A673 (cell line): ENCODE measurements around the gene LONP2. TPM values are rescaled to one million over a fixed set of nuclear protein-coding genes. Genes with fewer than 3 reads are reported as not detected.

Experiments used
- BruUV-seq: library from RNA; stranded (reverse); fragments of 400-500 nt; replicated peaks from 2 replicates; lab custom pipeline; 2021; lab: Mats Ljungman, UMichigan
- CTCF ChIA-PET: fragments of 300-600 bp; sonication (Branson Sonifier 250); formaldehyde crosslinking; loops from one replicate; lab custom pipeline; 2022; ENCODE audit warnings: antibody characterized with exemption; lab: Charles Lee
- POLR2A ChIA-PET: fragments of 300-600 bp; sonication (Branson Sonifier 250); formaldehyde crosslinking; loops from one replicate; lab custom pipeline; 2022; ENCODE audit warnings: antibody characterized with exemption; ENCODE audit not compliant: low non-redundant PET; lab: Charles Lee
- DNase-seq: peaks from one replicate; pipeline ENCODE4 v3.0.0-alpha.2; 2015; ENCODE audit warnings: low spot score
- H3K27ac ChIP-seq: fragments of 200-600 bp; sonication (generic); 2 replicates; pipeline ENCODE4 v1.5.1; 2016; ENCODE audit warnings: mixed run types, low read depth, mild to moderate bottlenecking, mixed read lengths, antibody characterized with exemption, low read length; ENCODE audit not compliant: poor library complexity, severe bottlenecking
- H3K27me3 ChIP-seq: fragments of 200-600 bp; sonication (generic); replicated peaks from 2 replicates; pipeline ENCODE4 v1.6.1; 2017; ENCODE audit warnings: mixed run types, low read depth, mild to moderate bottlenecking, mixed read lengths, antibody characterized with exemption, low read length; ENCODE audit not compliant: insufficient read depth, poor library complexity
- H3K36me3 ChIP-seq: fragments of 200-600 bp; sonication (generic); 2 replicates; pipeline ENCODE4 v1.6.1; 2016; ENCODE audit warnings: mixed run types, mild to moderate bottlenecking, mixed read lengths, antibody characterized with exemption, low read length; ENCODE audit not compliant: insufficient read depth, poor library complexity, severe bottlenecking
- H3K4me1 ChIP-seq: fragments of 200-600 bp; sonication (generic); 2 replicates; pipeline ENCODE4 v1.6.1; 2017; ENCODE audit warnings: mixed run types, mild to moderate bottlenecking, mixed read lengths, antibody characterized with exemption, low read length; ENCODE audit not compliant: insufficient read depth, poor library complexity, severe bottlenecking
- H3K4me3 ChIP-seq: fragments of 200-600 bp; sonication (generic); 2 replicates; pipeline ENCODE4 v1.5.1; 2016; ENCODE audit warnings: low read depth, mixed run types, mild to moderate bottlenecking, mixed read lengths, low read length; ENCODE audit not compliant: poor library complexity, severe bottlenecking
- H3K9me3 ChIP-seq: fragments of 200-600 bp; sonication (generic); 2 replicates; pipeline ENCODE4 v1.6.1; 2016; ENCODE audit warnings: mixed run types, low read depth, mild to moderate bottlenecking, mixed read lengths, antibody characterized with exemption, low read length; ENCODE audit not compliant: poor library complexity, severe bottlenecking
- EZH2 ChIP-seq: fragments of 200-600 bp; sonication (generic); IDR thresholded peaks from 2 replicates; pipeline ENCODE4 v1.6.1; 2017; ENCODE audit warnings: borderline replicate concordance, low read depth, mild to moderate bottlenecking, mixed read lengths, antibody characterized with exemption, low read length; ENCODE audit not compliant: poor library complexity, severe bottlenecking
- intact Hi-C: fragments of 100-400 bp; cut with micrococcal nuclease; formaldehyde crosslinking; loops from one replicate; pipeline ENCODE4 v1.10.0; 2022; ENCODE audit not compliant: unreplicated experiment
- total RNA-seq: library from RNA; stranded (reverse); gene quantifications from 2 replicates; pipeline ENCODE4 v1.2.3, GENCODE V29; 2021
- TF ChIP-seq, protein P1 (sequence below): fragments of 300-800, 200-600 bp; sonication (generic); conservative IDR thresholded peaks from 2 replicates; pipeline ENCODE4 v1.5.1; 2017; ENCODE audit warnings: low read depth, mild to moderate bottlenecking, antibody characterized with exemption, low read length, moderate library complexity, mixed read lengths

Gene LONP2
- total RNA-seq, 1 experiment from 2014 or later: 48.8 TPM

DNA sequence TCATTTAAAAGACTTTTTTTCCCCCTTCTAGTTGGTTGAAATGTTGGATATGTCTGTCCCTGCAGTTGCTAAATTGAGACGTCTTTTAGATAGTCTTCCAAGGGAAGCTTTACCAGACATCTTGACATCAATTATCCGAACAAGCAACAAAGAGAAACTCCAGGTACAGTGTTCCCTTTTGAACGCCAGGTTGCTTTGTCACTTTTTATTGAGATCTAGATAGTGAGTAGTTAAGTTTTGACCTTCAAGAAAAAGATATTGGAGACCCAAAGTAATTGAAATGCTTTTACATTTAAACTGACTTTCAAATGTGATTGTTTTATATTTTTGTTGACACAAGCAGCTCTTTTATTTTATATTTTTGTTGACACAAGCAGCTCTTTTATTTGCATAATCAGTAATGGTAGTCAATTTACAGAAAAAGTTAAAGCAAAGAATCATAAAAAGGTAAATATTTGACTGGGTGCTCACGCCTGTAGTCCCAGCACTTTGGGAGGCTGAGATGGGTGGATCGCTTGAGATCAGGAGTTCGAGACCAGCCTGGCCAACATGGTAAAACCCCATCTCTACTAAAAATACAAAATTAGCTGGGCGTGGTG is 12.6 kb downstream of the LONP2 start:
- ChIA-PET CTCF (no interaction called here), POLR2A (no interaction called here)
- intact Hi-C loops: no loop called here

GRCh38 chr16:48261569-48261968 is 17.5 kb downstream of the LONP2 start:
- no peak overlapping the region for H3K4me3 ChIP-seq
- H3K27me3 ChIP-seq: no peaks in the 10 kb centered on the region
- no peak for DNase-seq
- H3K9me3 ChIP-seq: no peaks in the 10 kb centered on the region
- H3K36me3 ChIP-seq: peaks cover 52% of the 10 kb centered on the region
- BruUV-seq: no TSS peak
- POLR2A ChIA-PET: no interaction called here
- intact Hi-C loops: no loop called here
- peaks cover 8% of the 10 kb centered on the region for H3K4me1 ChIP-seq
- no peak overlapping the region for H3K27ac ChIP-seq
- TF ChIP-seq, protein P1, sequence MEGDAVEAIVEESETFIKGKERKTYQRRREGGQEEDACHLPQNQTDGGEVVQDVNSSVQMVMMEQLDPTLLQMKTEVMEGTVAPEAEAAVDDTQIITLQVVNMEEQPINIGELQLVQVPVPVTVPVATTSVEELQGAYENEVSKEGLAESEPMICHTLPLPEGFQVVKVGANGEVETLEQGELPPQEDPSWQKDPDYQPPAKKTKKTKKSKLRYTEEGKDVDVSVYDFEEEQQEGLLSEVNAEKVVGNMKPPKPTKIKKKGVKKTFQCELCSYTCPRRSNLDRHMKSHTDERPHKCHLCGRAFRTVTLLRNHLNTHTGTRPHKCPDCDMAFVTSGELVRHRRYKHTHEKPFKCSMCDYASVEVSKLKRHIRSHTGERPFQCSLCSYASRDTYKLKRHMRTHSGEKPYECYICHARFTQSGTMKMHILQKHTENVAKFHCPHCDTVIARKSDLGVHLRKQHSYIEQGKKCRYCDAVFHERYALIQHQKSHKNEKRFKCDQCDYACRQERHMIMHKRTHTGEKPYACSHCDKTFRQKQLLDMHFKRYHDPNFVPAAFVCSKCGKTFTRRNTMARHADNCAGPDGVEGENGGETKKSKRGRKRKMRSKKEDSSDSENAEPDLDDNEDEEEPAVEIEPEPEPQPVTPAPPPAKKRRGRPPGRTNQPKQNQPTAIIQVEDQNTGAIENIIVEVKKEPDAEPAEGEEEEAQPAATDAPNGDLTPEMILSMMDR: no peak
- TF ChIP-seq EZH2: no peak
- CTCF ChIA-PET: no interaction called here

More for the DNA sequence above, 12.6 kb downstream of the LONP2 start:
- no peaks in the 10 kb centered on the region for H3K4me1 ChIP-seq
- no peak overlapping the region for H3K4me3 ChIP-seq
- H3K27ac ChIP-seq: no peak overlapping the region
- DNase-seq: no peak
- H3K36me3 ChIP-seq: peaks cover 42% of the 10 kb centered on the region
- TF ChIP-seq, protein P1: no peak
- TF ChIP-seq EZH2: no peak
- H3K27me3 ChIP-seq: no peaks in the 10 kb centered on the region
- BruUV-seq: no TSS peak
- no peaks in the 10 kb centered on the region for H3K9me3 ChIP-seq

DNA sequence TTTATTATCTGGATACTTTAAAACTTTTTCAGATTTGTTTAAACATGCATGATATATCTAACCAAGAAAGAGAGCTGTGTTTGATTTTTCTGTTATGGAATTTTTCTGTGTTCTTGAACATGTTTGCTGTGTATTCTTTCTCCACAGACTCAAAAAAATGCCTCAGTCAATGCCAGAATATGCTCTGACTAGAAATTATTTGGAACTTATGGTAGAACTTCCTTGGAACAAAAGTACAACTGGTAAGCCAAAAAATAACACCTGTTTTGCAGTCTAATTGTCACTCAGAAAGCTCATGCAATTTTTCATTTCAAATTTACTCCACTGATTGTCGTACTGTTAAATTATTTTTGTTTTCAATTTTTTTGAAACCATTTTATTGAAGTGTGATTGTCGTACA is 18.5 kb downstream of the LONP2 start:
- CTCF ChIA-PET: no interaction called here
- Histone ChIP-seq H3K27me3 (no peaks in the 10 kb centered on the region), H3K4me1 (peaks cover 8% of the 10 kb centered on the region), H3K9me3 (no peaks in the 10 kb centered on the region), H3K4me3 (no peak overlapping the region), H3K36me3 (peaks cover 50% of the 10 kb centered on the region), H3K27ac (no peak overlapping the region)
- DNase-seq: no peak
- POLR2A ChIA-PET: no interaction called here
- BruUV-seq: no TSS peak
- intact Hi-C loops: no loop called here
- no peak for TF ChIP-seq EZH2
- TF ChIP-seq, protein P1: no peak
